ENCODE data around the gene WFDC13. TPM values are rescaled to one million over a fixed set of nuclear protein-coding genes. Genes with fewer than 3 reads are reported as not detected.

The WFDC13 gene
- total RNA-seq, 1 donor from 2014 or later: not detected

Other genes with a start within 250 kb of the WFDC13 start
- 144 TPM for gene WFDC2, start 232.3 kb upstream of the WFDC13 start, total RNA-seq
- not detected for gene SPINT3, start 186.4 kb upstream of the WFDC13 start, total RNA-seq
- gene WFDC6, start 162.6 kb upstream of the WFDC13 start, total RNA-seq: not detected
- not detected for gene EPPIN, start 154.6 kb upstream of the WFDC13 start, total RNA-seq
- gene WFDC8, start 122.8 kb upstream of the WFDC13 start, total RNA-seq: not detected
- gene WFDC10A, start 72.3 kb upstream of the WFDC13 start, total RNA-seq: not detected
- not detected for gene WFDC9, start 70.8 kb upstream of the WFDC13 start, total RNA-seq
- not detected for gene WFDC11, start 31.8 kb upstream of the WFDC13 start, total RNA-seq
- gene WFDC10B, start 3.0 kb downstream of the WFDC13 start, total RNA-seq: 0.49 TPM
- not detected for gene SPINT4, start 20.3 kb downstream of the WFDC13 start, total RNA-seq
- 1.8 TPM for gene WFDC3, start 89.8 kb downstream of the WFDC13 start, total RNA-seq
- 26.4 TPM for gene DNTTIP1, start 89.9 kb downstream of the WFDC13 start, total RNA-seq
- gene UBE2C, start 110.6 kb downstream of the WFDC13 start, total RNA-seq: 2.9 TPM
- 0.81 TPM for gene TNNC2, start 125.3 kb downstream of the WFDC13 start, total RNA-seq
- gene SNX21, start 131.8 kb downstream of the WFDC13 start, total RNA-seq: 34.6 TPM
- gene ACOT8, start 155.4 kb downstream of the WFDC13 start, total RNA-seq: 35.7 TPM
- 4.7 TPM for gene ZSWIM3, start 155.6 kb downstream of the WFDC13 start, total RNA-seq
- 14.6 TPM for gene ZSWIM1, start 179.2 kb downstream of the WFDC13 start, total RNA-seq
- 2.8 TPM for gene SPATA25, start 185.6 kb downstream of the WFDC13 start, total RNA-seq
- 5.9 TPM for gene NEURL2, start 189.2 kb downstream of the WFDC13 start, total RNA-seq
- gene CTSA, start 189.3 kb downstream of the WFDC13 start, total RNA-seq: 153 TPM
- 111 TPM for gene PLTP, start 210.1 kb downstream of the WFDC13 start, total RNA-seq
- gene PCIF1, start 232.6 kb downstream of the WFDC13 start, total RNA-seq: 29.3 TPM

Data from mucosa of gallbladder (tissue), 1 donor.